GM19455 (cell line): ENCODE results near the gene FAM120A.

Source experiments
- ATAC-seq: cut with Tn5 transposase; IDR thresholded peaks from one replicate; pipeline ENCODE4 v1.9.1; 2021; ENCODE audit not compliant: unreplicated experiment

FAM120A gene

DNA sequence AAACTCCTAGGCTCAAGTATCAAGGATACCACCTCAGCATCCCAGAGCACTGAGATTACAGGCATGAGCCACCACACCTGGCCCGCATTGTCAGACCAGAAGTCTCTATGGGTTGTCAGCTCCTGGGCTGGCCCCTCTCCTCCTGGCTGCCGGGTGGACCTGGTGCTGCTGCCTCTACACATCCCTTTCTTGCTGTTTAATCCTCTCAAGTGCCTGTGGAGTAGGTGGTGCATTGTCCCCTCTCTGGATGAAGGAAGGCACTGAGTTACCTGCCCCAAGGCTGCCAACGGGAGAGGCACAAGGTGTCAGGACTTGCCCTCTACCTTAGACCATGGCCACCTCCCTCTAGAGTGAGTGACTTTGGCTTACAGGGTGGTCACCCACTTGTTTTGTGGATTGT lies 162.3 kb downstream of the FAM120A start:
- ATAC-seq: no peak

DNA sequence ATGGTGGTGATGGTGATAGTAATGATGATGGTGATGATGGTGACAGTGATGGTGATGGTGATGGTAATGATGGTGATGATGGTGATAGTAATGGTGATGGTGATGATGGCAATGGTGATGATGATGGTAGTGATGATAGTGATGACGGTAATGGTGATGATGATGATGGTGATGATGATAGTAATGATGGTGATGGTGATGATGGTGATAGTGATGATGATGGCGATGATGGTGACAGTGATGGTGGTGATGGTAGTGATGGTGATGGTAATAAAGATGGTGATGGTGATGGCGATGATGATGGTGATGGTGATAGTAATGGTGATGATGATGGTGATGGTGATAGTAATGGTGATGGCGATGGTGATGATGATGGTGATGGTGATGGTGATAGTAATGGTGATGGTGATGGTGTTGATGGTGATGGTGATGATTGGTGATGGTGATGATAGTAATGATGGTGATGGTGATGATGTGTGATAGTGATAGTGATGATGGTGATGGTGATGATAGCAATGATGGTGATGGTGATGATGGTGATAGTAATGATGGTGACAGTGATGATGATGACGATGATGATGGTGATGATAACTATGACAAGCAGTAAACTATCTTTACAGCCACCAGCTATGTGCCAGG lies 163.5 kb downstream of the FAM120A start:
- ATAC-seq: no peak
